ENCODE results near the gene UBXN2A. TPM values are rescaled to one million over a fixed set of nuclear protein-coding genes. Genes with fewer than 3 reads are reported as not detected.
"Not testable (repeated sequence)": the region's sequence is repeated elsewhere in the genome, so short reads cannot be mapped to it uniquely, and the experiment has no call there.

Gene UBXN2A
- total RNA-seq, 6 experiments from 2014 or later: 11.2 to 15.8 (median 13.6) TPM

DNA sequence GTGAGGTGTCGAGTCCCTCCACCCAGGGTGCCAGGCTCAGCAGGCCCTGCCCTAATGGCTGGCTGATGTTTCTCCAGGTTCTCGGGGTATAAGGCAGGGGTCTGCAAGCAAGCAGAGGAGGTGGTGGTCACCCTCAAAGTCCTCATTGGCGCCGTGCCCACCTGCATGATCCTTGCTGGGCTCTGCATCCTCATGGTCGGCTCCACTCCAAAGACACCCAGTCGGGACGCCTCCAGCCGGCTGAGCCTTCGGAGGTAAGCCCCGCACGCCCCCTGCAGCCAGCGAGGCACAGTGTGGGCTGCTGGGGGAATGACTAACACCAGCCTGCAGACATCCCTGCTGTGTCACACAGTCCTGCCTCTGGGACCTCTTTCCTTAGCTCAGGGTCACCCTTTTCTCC is 83.8 kb downstream of the UBXN2A start:
- TF ChIP-seq, protein P1, sequence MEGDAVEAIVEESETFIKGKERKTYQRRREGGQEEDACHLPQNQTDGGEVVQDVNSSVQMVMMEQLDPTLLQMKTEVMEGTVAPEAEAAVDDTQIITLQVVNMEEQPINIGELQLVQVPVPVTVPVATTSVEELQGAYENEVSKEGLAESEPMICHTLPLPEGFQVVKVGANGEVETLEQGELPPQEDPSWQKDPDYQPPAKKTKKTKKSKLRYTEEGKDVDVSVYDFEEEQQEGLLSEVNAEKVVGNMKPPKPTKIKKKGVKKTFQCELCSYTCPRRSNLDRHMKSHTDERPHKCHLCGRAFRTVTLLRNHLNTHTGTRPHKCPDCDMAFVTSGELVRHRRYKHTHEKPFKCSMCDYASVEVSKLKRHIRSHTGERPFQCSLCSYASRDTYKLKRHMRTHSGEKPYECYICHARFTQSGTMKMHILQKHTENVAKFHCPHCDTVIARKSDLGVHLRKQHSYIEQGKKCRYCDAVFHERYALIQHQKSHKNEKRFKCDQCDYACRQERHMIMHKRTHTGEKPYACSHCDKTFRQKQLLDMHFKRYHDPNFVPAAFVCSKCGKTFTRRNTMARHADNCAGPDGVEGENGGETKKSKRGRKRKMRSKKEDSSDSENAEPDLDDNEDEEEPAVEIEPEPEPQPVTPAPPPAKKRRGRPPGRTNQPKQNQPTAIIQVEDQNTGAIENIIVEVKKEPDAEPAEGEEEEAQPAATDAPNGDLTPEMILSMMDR (IDR thresholded peaks at IDR 0.05): peak; percentile 72
- no peak overlapping the region for H3K4me3 Mint-ChIP-seq
- H3K36me3 Mint-ChIP-seq (ENCODE audit: low read depth): peaks cover 14% of the 10 kb centered on the region
- H3K9me3 Mint-ChIP-seq: no peaks in the 10 kb centered on the region
- peaks cover 15% of the 10 kb centered on the region for H3K4me1 Mint-ChIP-seq (ENCODE audit: low read depth)
- H3K27me3 Mint-ChIP-seq (ENCODE audit: insufficient read depth): no peaks in the 10 kb centered on the region; the same call in 1 of the 2 replicates
- peak overlapping the region; percentile 38; the same call in 1 of the 2 replicates for H3K27ac Mint-ChIP-seq
- peak; percentile 38 for DNase-seq

DNA sequence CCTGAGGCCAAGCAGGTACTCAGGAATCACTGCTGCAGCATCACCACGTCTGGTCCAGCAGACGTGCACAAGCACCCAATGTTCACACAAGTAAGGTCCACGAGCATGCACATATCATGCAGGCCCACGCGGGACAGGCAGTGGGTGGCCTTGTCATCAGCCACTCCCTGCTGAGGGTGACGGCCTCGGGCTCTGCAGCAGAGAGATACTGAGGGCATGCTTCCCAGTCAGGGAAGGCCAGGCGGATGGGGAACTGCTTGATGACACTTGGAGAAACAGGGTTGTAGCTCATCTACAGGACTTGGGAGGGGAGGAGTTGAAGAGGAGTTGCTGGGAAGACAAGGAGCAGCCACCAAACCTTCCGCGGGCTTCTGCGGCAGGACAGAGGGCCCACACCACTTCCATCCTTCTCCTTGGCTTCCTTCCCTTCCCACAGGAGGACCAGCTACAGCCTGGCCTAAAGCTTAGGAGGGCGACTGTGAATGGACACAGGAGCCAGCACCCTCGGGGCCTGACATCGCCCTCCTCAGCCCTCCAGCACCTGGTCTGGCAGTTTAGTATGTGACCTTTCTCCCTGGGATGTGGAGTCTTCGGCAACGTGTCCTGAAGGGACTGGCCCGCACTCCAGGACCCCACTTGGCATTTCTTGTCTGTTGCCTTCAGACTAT is 84.9 kb downstream of the UBXN2A start:
- Mint-ChIP-seq H3K4me1 (ENCODE audit: low read depth) (peaks cover 15% of the 10 kb centered on the region), H3K9me3 (no peaks in the 10 kb centered on the region), H3K4me3 (no peak overlapping the region), H3K27ac (no peak overlapping the region), H3K27me3 (ENCODE audit: insufficient read depth) (no peaks in the 10 kb centered on the region; the same call in 1 of the 2 replicates), H3K36me3 (ENCODE audit: low read depth) (peaks cover 23% of the 10 kb centered on the region)
- no peak for DNase-seq
- TF ChIP-seq, protein P1 (IDR thresholded peaks at IDR 0.05): no peak

- Mint-ChIP-seq H3K4me1 (ENCODE audit: low read depth) (peaks cover 21% of the 10 kb centered on the region), H3K27me3 (ENCODE audit: insufficient read depth) (no peaks in the 10 kb centered on the region), H3K27ac (no peak overlapping the region), H3K4me3 (no peak overlapping the region), H3K36me3 (ENCODE audit: low read depth) (peaks cover 30% of the 10 kb centered on the region), H3K9me3 (no peaks in the 10 kb centered on the region)
- no peak for DNase-seq
- TF ChIP-seq, protein P1 (IDR thresholded peaks at IDR 0.05): no peak
Observed at GRCh38 chr2:24026233-24026632, 86.0 kb downstream of the UBXN2A start.

DNA sequence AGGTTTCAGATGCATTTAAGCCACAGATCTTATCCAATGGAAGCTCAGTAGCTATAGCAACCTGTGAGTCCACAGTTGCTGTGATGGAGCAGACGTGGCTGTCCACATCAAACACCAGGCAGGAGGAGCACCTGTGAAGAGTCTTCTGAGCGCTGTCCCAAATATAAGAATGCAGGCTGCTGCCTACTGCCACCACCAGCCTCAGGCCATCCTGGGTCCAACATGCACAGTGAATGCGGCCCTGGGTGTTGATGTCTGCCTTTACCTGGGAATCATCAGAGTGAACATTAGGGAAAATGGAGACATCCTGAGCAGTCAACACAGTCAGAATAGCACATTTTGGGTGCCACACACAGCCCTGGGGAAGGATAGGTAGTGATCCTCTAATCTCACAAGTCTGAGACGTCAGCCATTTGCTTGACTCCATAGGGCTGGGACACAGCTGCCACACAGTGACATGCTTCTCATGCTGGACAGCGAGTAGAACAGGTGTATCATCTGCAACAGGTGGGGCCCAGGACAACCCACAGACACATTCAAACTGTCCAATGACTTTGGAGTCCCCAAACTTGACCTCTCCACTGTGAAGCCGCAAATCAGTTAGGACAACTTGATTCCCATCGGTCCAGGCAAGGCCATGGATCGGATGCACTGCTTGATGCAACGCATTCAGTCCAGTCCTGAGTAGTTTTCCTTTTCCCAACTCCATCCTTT is 98.7 kb downstream of the UBXN2A start:
- TF ChIP-seq, protein P1 (IDR thresholded peaks at IDR 0.05): no peak
- Mint-ChIP-seq H3K4me1 (ENCODE audit: low read depth) (peaks cover 17% of the 10 kb centered on the region), H3K4me3 (no peak overlapping the region), H3K27me3 (ENCODE audit: insufficient read depth) (no peaks in the 10 kb centered on the region), H3K9me3 (no peaks in the 10 kb centered on the region), H3K36me3 (ENCODE audit: low read depth) (peaks cover 26% of the 10 kb centered on the region), H3K27ac (no peak overlapping the region)
- DNase-seq: no peak

DNA sequence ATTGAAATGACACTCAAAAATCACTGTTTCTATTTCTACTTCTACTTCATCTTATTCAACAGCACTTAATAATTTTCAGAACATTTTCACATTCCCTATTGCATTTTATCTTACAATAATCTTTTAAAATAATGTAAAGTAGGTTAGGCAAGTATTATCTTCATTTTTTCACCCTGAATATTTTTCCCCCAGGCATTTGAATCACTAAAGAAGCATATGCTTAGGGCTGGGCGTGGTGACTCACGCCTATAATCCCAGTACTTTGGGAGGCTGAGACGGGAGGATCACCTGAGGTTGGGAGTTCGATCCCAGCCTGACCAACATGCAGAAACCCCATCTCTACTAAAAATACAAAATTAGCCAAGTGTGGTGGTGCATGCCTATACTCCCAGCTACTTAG is 100.2 kb downstream of the UBXN2A start:
- H3K27me3 Mint-ChIP-seq (ENCODE audit: insufficient read depth): no peaks in the 10 kb centered on the region
- H3K4me1 Mint-ChIP-seq (ENCODE audit: low read depth): peaks cover 24% of the 10 kb centered on the region
- TF ChIP-seq, protein P1 (IDR thresholded peaks at IDR 0.05): no peak
- H3K27ac Mint-ChIP-seq: no peak overlapping the region
- peaks cover 26% of the 10 kb centered on the region for H3K36me3 Mint-ChIP-seq (ENCODE audit: low read depth)
- DNase-seq: no peak
- no peaks in the 10 kb centered on the region for H3K9me3 Mint-ChIP-seq
- no peak overlapping the region for H3K4me3 Mint-ChIP-seq

- Mint-ChIP-seq H3K36me3 (ENCODE audit: low read depth) (peaks cover 18% of the 10 kb centered on the region), H3K4me1 (ENCODE audit: low read depth) (peaks cover 32% of the 10 kb centered on the region)
- H3K4me3 Mint-ChIP-seq; H3K27me3 Mint-ChIP-seq (ENCODE audit: insufficient read depth); H3K27ac Mint-ChIP-seq; H3K9me3 Mint-ChIP-seq; DNase-seq: not testable (repeated sequence)
Observed at GRCh38 chr2:24043133-24043532, 102.9 kb downstream of the UBXN2A start.
